ENCODE results near the gene KCNA10.

KCNA10 gene

GRCh38 chr1:110489406-110489805, 29.6 kb downstream of the KCNA10 start:
- peaks cover 3% of the 10 kb centered on the region; the same call in 1 of the 2 replicates for H3K27me3 ChIP-seq (ENCODE audit: low read depth)
- no peaks in the 10 kb centered on the region for H3K9me3 ChIP-seq
- H3K36me3 ChIP-seq (replicated peaks), result no peaks in the 10 kb centered on the region
- peaks cover 2% of the 10 kb centered on the region for H3K4me1 ChIP-seq
- H3K4me3 ChIP-seq, result no peak overlapping the region
- no peak for DNase-seq (ENCODE audit: low spot score in 2 of 2)
- in situ Hi-C loops (cut with MboI; ENCODE audit: low sequenced_read_pairs), result no loop called here

GRCh38 chr1:110488867-110489266, 30.1 kb downstream of the KCNA10 start:
- Histone ChIP-seq H3K27me3 (ENCODE audit: low read depth) (peaks cover 5% of the 10 kb centered on the region), H3K9me3 (no peaks in the 10 kb centered on the region), H3K4me3 (no peak overlapping the region), H3K36me3 (replicated peaks) (no peaks in the 10 kb centered on the region), H3K4me1 (no peaks in the 10 kb centered on the region)
- DNase-seq (ENCODE audit: low spot score in 2 of 2), result no peak
- in situ Hi-C loops (cut with MboI; ENCODE audit: low sequenced_read_pairs), result no loop called here

GRCh38 chr1:110488161-110488560, 30.8 kb downstream of the KCNA10 start:
- no peaks in the 10 kb centered on the region for H3K4me1 ChIP-seq
- in situ Hi-C loops (cut with MboI; ENCODE audit: low sequenced_read_pairs), result no loop called here

DNA sequence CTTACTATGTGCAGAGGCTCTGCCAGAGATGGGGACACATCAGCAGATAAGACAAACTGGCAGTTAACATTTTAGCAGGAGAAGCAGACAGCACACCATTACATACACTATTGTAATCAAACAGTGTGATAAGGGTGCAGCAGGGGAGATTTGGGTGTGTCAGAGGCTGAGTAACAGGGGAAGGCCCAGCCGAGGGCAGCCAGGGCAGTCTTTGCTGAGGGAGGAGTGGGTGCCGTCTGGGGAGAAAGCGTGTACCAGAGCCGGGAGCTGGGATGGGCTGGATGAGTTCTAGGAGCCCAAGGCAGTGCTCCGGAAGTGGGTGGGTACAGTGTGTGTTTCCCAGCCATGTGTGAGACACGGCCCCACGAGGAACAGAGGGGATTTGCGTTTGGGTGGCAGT, 31.2 kb downstream of the KCNA10 start:
- no peak for DNase-seq (ENCODE audit: low spot score in 2 of 2)
- Histone ChIP-seq H3K36me3 (replicated peaks) (no peaks in the 10 kb centered on the region), H3K27me3 (ENCODE audit: low read depth) (peaks cover 13% of the 10 kb centered on the region), H3K4me3 (no peak overlapping the region), H3K9me3 (no peaks in the 10 kb centered on the region), H3K4me1 (no peaks in the 10 kb centered on the region)
- in situ Hi-C loops (cut with MboI; ENCODE audit: low sequenced_read_pairs), result no loop called here

More at GRCh38 chr1:110488161-110488560, 30.8 kb downstream of the KCNA10 start:
- Histone ChIP-seq H3K4me3 (no peak overlapping the region), H3K27me3 (ENCODE audit: low read depth) (peaks cover 9% of the 10 kb centered on the region), H3K36me3 (replicated peaks) (no peaks in the 10 kb centered on the region), H3K9me3 (no peaks in the 10 kb centered on the region)
- no peak for DNase-seq (ENCODE audit: low spot score in 2 of 2)

DNA sequence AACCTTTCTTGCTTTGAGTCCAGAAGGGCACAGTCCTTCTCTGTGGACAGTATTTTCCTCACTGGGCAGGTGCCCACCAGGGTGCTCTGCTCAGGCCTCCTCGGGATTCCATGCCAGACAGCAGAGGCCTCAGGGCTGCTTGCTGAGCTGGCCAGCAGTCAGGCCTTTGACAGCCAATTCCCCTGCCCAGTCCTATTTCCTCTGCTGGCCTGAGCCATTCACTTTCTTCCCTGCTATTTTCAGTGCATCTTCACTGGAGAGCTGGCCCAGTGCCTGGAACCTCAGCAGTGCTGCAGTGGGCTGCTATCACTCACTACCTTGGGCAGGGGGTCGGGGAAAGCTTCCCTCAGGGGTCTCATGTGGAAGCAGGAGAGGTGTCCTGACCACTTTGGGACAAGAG, 33.2 kb downstream of the KCNA10 start:
- in situ Hi-C loops (cut with MboI; ENCODE audit: low sequenced_read_pairs), result no loop called here
- H3K27me3 ChIP-seq (ENCODE audit: low read depth), result peaks cover 18% of the 10 kb centered on the region
- H3K9me3 ChIP-seq, result no peaks in the 10 kb centered on the region
- DNase-seq (ENCODE audit: low spot score in 2 of 2), result no peak
- no peak overlapping the region for H3K4me3 ChIP-seq
- H3K4me1 ChIP-seq, result no peaks in the 10 kb centered on the region
- H3K36me3 ChIP-seq (replicated peaks), result no peaks in the 10 kb centered on the region

GRCh38 chr1:110484801-110485200, 34.2 kb downstream of the KCNA10 start:
- in situ Hi-C loops (cut with MboI; ENCODE audit: low sequenced_read_pairs), result no loop called here

DNA sequence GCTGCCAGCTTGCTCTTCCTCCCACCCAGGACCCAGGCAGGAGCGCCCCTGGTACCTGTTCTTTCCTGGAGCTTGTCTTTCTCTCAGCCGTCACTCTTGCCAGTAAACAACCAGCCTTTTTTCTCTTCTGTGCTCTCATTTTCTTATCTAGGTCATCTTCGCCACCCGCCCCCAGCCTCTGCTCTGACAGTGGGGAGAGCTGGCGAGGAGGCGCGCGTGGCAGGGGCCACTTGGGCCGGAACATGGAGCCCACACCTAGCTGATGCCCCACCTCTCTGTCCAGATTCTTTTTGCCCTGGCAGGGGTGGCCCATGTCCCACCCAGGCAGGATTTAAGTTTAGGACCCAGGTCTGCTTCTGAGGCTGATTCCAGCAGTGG, 35.7 kb downstream of the KCNA10 start:
- H3K4me3 ChIP-seq, result no peak overlapping the region
- in situ Hi-C loops (cut with MboI; ENCODE audit: low sequenced_read_pairs), result no loop called here
- H3K27me3 ChIP-seq (ENCODE audit: low read depth), result peaks cover 18% of the 10 kb centered on the region
- no peaks in the 10 kb centered on the region for H3K36me3 ChIP-seq (replicated peaks)
- DNase-seq (ENCODE audit: low spot score in 2 of 2), result no peak
- H3K4me1 ChIP-seq, result no peaks in the 10 kb centered on the region
- H3K9me3 ChIP-seq, result no peaks in the 10 kb centered on the region

More at GRCh38 chr1:110484801-110485200, 34.2 kb downstream of the KCNA10 start:
- no peak for DNase-seq (ENCODE audit: low spot score in 2 of 2)
- peaks cover 18% of the 10 kb centered on the region for H3K27me3 ChIP-seq (ENCODE audit: low read depth)
- no peaks in the 10 kb centered on the region for H3K4me1 ChIP-seq
- no peaks in the 10 kb centered on the region for H3K9me3 ChIP-seq
- H3K36me3 ChIP-seq (replicated peaks), result no peaks in the 10 kb centered on the region
- H3K4me3 ChIP-seq, result no peak overlapping the region

- Histone ChIP-seq H3K27me3 (ENCODE audit: low read depth) (peaks cover 18% of the 10 kb centered on the region), H3K9me3 (no peaks in the 10 kb centered on the region), H3K36me3 (replicated peaks) (no peaks in the 10 kb centered on the region), H3K4me3 (no peak overlapping the region), H3K4me1 (no peaks in the 10 kb centered on the region)
- DNase-seq (ENCODE audit: low spot score in 2 of 2), result no peak
- in situ Hi-C loops (cut with MboI; ENCODE audit: low sequenced_read_pairs), result no loop called here
Observed at GRCh38 chr1:110482662-110483307, 36.2 kb downstream of the KCNA10 start.

DNA sequence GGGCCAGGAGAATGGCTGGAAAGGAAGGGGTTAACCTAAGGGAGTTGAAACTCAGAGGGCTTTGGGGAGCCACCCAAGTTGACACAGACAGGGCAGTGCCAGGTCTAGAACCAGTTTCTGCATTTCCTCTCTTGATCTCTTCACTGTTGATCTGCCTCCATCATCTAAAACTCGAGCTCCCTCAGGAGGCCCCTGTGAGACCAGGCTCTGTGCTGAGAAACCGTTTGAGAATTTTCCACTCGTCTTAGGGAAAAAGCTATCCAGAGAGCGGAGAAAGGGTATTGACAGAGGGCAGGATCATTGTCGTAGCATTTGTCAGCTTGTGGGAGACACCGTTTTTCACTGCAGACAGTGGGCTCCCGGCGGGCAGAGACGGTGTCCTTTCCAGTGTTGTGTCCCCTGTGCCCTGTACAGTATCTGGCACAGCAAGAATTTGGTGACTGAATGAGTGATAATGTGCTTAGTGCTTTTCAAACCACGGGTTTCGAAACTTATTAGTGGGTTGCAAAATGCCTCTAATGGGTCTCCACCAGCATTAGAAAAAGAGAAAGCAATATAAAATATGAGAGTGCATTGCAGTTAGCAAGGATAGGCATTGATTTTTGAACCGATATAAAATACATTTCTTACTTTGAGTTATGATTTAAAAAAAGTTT, 36.9 kb downstream of the KCNA10 start:
- H3K27me3 ChIP-seq (ENCODE audit: low read depth), result peaks cover 18% of the 10 kb centered on the region
- no peak for DNase-seq (ENCODE audit: low spot score in 2 of 2)
- H3K36me3 ChIP-seq (replicated peaks), result no peaks in the 10 kb centered on the region
- H3K9me3 ChIP-seq, result no peaks in the 10 kb centered on the region
- in situ Hi-C loops (cut with MboI; ENCODE audit: low sequenced_read_pairs), result no loop called here
- no peaks in the 10 kb centered on the region for H3K4me1 ChIP-seq
- H3K4me3 ChIP-seq, result no peak overlapping the region

DNA sequence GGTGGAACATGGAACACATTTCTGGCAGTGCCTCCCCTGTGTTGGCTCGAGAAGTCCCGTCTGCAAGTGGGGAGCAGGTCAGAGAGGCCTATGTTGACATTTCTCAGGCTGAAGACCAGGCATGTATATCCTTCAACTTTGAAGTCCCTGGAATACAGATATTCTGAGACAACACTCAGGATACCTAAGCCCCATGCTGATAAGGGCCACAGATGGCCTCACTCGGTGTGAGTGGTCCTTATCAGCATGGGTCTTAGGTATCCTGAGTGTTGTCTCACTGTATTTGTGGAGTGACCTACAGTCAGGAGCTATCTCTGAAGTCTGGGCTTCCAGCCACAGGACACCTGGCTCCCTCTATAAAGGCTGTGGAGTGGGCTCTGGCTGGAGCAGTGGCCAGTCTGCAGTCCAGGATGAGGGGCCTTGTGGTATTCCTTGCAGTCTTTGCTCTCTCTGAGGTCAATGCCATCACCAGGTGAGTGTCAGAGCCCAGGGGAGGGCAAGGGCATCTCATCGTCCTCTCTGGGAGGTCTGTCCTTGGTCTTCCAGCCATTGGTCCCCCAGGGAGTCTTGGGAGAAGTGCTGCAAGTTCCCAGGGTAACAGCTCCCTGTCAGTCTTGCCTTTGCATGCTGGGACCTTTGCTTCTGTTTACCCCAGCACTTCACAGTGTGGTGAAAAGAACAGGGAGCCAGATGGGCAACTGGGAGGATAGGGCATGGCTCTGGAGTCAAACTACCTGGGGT, 38.4 kb downstream of the KCNA10 start:
- H3K27me3 ChIP-seq (ENCODE audit: low read depth), result peaks cover 18% of the 10 kb centered on the region
- H3K9me3 ChIP-seq, result no peaks in the 10 kb centered on the region
- DNase-seq (ENCODE audit: low spot score in 2 of 2), result no peak
- H3K4me1 ChIP-seq, result no peaks in the 10 kb centered on the region
- H3K4me3 ChIP-seq, result no peak overlapping the region
- no peaks in the 10 kb centered on the region for H3K36me3 ChIP-seq (replicated peaks)
- in situ Hi-C loops (cut with MboI; ENCODE audit: low sequenced_read_pairs), result no loop called here

- Histone ChIP-seq H3K36me3 (replicated peaks) (no peaks in the 10 kb centered on the region), H3K9me3 (no peaks in the 10 kb centered on the region), H3K4me3 (no peak overlapping the region), H3K27me3 (ENCODE audit: low read depth) (peaks cover 14% of the 10 kb centered on the region), H3K4me1 (no peaks in the 10 kb centered on the region)
- in situ Hi-C loops (cut with MboI; ENCODE audit: low sequenced_read_pairs), result no loop called here
- no peak for DNase-seq (ENCODE audit: low spot score in 2 of 2)
Observed at GRCh38 chr1:110478886-110479285, 40.1 kb downstream of the KCNA10 start.

DNA sequence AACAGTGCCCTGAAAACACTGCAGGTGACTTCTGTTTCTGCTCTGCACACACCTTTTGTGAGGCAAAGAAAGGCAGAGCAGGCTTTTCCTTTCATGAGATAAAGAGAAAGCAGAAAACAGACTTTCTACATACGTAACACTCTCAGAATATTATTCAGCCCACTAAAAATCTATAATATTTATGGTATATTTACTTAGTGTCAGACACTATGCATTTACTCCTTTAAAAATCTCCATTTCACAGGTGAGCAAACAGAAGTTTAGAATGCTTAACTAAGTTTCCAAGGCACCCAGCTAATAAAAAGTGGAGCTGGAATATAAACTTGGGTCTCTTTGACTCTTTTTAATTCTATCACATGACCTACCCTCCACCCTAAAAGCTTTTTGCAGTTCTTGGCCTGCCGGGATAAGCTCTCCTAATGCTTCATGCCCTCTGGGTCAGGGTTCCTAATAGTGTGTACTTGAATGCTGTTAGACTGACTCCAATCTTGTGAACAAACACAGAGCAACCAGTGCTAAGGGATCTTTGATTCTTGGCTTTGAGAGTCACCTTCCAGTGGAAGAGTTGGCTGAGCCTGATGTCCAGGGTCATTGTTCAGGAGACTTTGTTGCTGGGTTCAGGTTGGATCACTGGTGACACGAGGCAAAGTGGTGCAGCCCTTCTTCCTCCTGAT, 40.9 kb downstream of the KCNA10 start:
- Histone ChIP-seq H3K9me3 (no peaks in the 10 kb centered on the region), H3K27me3 (ENCODE audit: low read depth) (peaks cover 9% of the 10 kb centered on the region), H3K4me1 (no peaks in the 10 kb centered on the region), H3K4me3 (no peak overlapping the region), H3K36me3 (replicated peaks) (no peaks in the 10 kb centered on the region)
- in situ Hi-C loops (cut with MboI; ENCODE audit: low sequenced_read_pairs), result no loop called here
- DNase-seq (ENCODE audit: low spot score in 2 of 2), result no peak

DNA sequence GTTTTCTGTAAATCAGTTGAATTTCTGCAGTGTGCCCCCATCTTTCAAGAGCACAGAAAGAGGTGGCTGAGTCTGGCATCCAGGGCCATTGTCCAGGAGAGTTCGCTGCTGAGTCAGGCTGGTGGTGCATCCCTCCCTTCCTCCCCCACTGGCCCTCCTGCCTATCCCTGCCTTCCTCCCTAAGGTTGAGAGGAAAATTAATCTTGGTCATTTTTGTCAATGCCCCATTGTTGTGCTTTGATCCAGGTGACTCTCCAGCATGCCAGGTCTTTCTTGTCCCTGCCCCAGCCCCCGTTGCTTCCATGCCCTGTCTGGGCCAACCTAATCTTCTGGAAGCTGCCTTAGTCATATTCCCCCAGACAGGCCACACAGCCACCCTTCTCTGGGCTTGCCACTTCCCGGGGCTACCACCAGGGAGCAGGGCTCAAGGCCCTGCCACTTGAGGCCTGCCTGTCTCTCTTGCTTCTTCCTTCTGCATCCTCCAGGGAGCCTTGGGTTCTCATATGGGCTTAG, 41.5 kb downstream of the KCNA10 start:
- H3K4me1 ChIP-seq, result no peaks in the 10 kb centered on the region
- H3K4me3 ChIP-seq, result no peak overlapping the region
- in situ Hi-C loops (cut with MboI; ENCODE audit: low sequenced_read_pairs), result no loop called here
- DNase-seq (ENCODE audit: low spot score in 2 of 2), result no peak
- no peaks in the 10 kb centered on the region for H3K36me3 ChIP-seq (replicated peaks)
- peaks cover 3% of the 10 kb centered on the region for H3K27me3 ChIP-seq (ENCODE audit: low read depth)
- no peaks in the 10 kb centered on the region for H3K9me3 ChIP-seq
